Erythroblast (primary cell): ENCODE results near the gene DMD.

Experiments
- GATA1 ChIP-seq: IDR thresholded peaks from 2 replicates; pipeline ENCODE4 v1.6.1; 2011; ENCODE audit warnings: low read depth, mild to moderate bottlenecking, control low read depth, low read length, moderate library complexity
- POLR2A ChIP-seq: IDR thresholded peaks from 2 replicates; pipeline ENCODE4 v1.6.1; 2011; ENCODE audit warnings: mild to moderate bottlenecking, low read length

GRCh38 chrX:31851761-31852160, 1359.6 kb downstream of the DMD start:
- TF ChIP-seq POLR2A = no peak
- TF ChIP-seq GATA1 = no peak
